HK-2 (cell line): ENCODE measurements around the gene TMEM9.
A peak's percentile ranks its signal among the peaks of the same experiment; 100 is the strongest.
"Not testable (repeated sequence)": the region's sequence is repeated elsewhere in the genome, so short reads cannot be mapped to it uniquely, and the experiment has no call there.

Experiments
- DNase-seq: peaks from one replicate; pipeline ENCODE4 v3.0.0-alpha.2; 2018; ENCODE audit not compliant: unreplicated experiment

Gene TMEM9

DNA sequence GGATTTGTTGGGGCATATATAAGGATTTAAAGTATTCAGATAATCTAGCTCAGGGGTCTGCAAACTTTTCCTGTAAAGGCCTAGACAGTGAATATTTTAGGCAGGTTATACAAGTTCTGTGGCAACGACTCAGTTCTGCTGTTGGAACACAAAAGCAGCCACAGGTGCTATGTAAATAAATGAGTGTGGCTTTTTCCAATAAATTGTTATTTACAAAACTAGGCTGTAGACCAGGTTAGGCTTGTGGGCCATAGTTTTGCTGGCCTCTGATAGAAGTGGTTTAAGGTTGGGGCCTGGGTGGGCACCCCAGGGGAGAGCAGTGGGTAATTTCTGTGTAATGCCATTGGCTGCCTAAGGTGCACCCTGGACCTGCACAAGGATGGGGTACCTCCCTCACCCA, 19.5 kb upstream of the TMEM9 start:
- no peak for DNase-seq

GRCh38 chr1:201172999-201173610, 18.8 kb upstream of the TMEM9 start:
- no peak for DNase-seq

GRCh38 chr1:201172326-201172725, 18.1 kb upstream of the TMEM9 start:
- DNase-seq = no peak

GRCh38 chr1:201171063-201172036, 17.1 kb upstream of the TMEM9 start:
- no peak for DNase-seq

DNA sequence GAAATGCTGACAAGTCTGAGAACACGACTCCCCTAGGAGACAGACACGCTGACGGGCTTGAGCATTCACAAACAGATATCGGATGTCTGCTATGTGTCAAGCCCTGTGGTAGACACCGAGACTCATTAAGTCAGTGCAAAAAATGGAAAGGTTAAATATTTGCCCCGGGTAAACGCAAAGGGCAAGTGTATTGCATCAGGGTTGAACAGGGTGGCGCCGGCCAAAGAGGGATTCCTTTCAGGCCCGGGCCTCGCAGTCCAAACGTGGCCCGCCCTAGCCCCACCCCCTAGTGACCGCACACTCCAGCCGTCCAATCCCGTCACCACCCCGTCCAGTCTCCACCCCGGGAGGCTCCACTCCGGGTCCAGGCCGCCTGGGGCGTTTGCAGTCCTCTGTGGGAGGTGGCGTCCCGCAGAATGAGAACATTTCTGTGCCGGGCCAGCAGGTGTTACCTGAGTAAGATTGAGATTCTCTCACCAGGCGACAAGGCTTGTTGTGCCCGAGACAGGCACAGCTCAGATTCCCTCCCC, 16.3 kb upstream of the TMEM9 start:
- peak; percentile 100 for DNase-seq

DNA sequence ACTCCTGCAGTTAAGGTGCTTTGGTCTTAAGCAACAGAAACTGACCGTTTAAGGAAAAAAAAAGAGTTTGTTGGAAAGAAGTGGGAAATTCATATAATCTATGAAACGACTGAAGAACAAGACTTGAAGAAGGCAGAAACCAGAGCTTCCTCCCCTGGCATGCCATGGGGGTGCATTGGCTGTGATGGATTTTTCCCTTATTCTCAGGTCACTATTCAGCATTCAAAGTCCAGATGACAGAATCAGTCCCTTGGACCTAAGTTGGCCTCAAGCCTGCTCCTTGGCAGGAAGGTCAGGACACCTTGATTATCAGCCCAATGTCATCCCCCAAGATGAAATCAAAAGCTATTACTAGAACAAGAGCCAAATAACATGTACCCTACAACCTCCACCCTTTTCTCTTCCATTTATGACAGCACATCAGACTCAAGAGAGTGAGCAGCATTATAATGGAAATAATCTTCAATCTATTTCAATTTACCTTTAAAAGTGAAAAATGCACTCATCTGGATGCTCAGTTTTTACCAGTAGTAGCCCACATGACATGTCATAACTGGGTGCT, 15.8 kb upstream of the TMEM9 start:
- DNase-seq = no peak

GRCh38 chr1:201169203-201169602, 14.9 kb upstream of the TMEM9 start:
- DNase-seq = no peak

DNA sequence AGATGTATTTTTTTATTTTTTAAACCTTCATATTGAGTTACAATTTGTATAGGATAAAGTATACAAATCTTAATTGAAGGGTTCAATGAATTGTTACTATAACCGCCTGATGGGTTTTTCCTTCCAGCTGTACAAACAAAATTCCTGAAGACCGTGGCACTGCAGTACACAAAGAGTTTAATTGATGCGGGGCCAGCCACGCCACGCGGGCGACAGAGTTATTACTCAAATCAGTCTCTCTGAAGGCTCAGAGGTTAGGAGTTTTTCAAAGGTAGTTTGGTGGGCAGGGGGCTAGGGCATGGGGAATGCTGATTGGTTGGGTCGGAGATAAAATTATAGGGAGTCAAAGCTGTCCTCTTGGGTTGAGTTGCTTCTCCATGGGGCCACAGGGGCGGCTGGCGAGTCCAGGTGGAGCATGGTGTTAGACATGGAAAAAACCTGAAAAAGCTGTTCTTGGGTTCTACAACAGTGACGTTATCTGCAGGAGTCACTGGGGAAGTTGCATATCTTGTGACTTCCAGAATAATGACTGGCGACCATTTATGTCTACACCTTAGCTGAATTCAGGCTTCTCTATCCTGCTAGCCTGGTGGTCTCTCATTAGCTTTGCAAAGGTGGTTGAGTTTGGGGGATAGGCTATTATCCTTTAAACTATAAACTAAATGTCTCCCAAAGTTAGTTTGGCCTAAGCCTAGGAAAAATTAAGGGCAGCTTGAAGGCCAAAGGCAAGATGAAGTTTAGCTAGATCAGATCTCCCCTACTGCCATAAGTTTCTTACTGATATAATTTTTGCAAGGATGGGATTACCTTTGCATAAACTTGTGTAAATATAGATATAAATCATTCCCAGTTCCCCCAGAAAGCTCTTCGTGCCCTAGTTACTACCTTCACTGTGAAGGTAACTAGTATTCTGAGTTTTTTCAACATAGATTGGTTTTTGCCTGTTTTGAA, 13.0 kb upstream of the TMEM9 start:
- no peak for DNase-seq

DNA sequence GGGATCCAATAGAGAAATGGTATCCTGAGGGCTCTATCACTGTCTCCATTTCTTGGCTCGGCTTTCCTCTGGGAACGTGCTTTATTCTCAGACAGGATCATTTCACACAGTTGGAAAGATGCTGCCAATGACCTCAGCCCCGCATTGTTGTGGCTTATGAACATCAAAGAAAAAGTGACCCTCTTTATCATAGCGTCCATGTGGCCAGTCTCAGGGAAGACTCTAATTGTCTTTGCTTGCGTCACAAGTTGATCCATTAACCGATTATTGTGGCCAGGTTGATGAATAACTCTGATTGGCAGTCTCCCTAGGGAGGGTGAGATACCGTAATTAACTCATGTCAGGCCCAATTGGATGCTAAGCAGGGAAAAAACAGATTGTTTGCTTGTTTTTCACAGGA, 10.4 kb upstream of the TMEM9 start:
- DNase-seq = peak; percentile 60

DNA sequence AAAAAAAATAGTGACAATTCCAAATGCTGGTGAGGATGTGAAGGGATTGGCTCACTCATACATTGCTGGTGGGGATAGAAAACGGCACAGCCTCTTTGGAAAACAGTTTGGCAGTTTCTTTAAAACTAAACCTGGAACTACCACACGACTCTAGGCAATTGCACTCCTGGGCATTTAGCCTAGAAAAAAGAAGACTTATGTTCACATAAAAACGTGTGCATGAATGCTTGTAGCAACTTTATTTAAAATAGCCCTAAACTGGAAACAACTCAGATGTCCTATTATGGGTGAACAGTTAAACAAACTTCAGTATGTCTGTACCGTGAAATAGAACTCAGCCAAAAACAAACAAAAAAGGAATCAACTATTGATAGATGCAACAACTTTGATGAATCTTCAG, 9.4 kb upstream of the TMEM9 start:
- no peak for DNase-seq

DNA sequence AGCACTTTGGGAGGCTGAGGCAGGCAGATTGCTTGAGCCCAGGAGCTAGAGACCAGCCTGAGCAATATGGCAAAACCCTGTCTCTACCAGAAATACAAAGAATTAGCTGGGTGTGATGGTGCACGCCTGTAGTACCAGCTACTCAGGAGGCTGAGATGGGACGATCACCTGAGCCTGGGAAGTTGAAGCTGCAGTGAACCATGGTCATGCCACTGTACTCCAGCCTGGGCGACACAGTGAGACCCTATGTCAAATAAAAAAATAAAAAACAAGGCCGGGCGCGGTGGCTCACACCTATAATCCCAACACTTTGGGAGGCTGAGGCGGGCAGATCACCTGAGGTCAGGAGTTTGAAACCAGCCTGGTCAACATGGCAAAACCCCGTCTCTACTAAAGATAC, 8.8 kb upstream of the TMEM9 start:
- not testable (repeated sequence) for DNase-seq

- DNase-seq = no peak
Measured at GRCh38 chr1:201157949-201158348, 3.7 kb upstream of the TMEM9 start.

GRCh38 chr1:201156819-201157218, 2.5 kb upstream of the TMEM9 start:
- no peak for DNase-seq

- DNase-seq = no peak
Measured at GRCh38 chr1:201156346-201156745, 2.1 kb upstream of the TMEM9 start.

DNA sequence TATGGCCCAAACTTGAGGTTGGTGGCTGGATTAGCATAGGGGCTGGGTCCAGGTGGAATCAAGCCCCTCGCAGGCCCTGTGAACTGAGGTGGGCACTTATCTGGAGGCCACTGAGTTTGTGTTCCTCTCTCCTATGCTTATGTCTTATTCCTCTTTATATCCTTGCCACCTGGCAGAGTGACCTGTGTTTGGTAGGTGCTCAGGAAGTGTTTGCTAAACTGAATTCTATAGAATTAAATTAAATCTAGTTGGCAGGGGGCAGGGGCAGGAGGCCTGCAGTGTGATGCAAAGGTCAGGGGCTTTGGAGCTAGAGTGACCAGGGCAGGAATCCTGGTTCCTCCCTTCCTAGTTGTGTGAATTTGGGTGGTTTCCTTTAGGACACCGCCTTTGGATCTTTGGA, 1.1 kb upstream of the TMEM9 start:
- no peak for DNase-seq

- DNase-seq = no peak
Measured at GRCh38 chr1:201153474-201154388, 543 bp downstream of the TMEM9 start.

GRCh38 chr1:201149400-201149799, 4.9 kb downstream of the TMEM9 start:
- no peak for DNase-seq

GRCh38 chr1:201147396-201148015, 6.8 kb downstream of the TMEM9 start:
- no peak for DNase-seq

DNA sequence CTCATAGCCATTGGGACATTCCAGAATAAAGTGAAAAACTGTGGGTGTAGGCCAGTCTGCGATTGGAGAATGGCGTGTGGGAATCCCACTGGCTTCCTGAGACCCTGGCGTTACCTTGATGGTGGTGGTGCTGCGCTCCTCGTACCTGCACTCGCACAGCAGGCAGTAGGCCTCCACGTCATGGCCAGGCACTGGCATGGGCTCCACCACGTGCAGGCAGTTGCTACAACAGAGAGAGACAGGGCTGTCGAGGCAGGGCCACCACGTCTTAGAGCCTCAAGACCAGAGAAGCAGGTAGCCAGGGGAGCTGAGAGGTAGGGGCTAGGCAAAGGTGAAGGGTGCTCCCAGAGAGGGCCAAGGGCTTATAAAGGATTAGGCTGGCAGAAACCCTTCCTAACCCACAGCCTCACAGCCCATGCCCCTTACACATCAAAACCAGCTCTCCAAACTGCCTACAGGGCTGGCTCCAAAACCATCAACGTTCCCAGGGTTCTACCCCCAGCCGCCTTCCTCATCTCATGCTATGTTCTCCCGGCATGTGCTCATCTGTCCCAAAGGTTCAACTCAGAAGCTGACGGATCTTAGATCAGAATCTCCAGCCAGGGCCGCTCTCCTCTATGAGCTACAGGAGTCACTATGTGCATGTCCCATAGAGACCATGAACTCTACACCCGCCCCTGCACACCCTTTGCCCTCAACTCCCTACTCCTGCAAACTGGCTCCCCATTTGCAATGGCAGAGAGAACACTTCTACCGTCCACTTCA, 7.5 kb downstream of the TMEM9 start:
- no peak for DNase-seq
